GM18498 (cell line): ENCODE data around the gene BMP5.
A peak's percentile ranks its signal among the peaks of the same experiment; 100 is the strongest.

Experiments used
- ATAC-seq: cut with Tn5 transposase; IDR thresholded peaks from one replicate; pipeline ENCODE4 v1.9.1; 2021; ENCODE audit warnings: mild to moderate bottlenecking, moderate library complexity; ENCODE audit not compliant: unreplicated experiment

BMP5 gene

GRCh38 chr6:55874316-55874715 is 1.1 kb downstream of the BMP5 start:
- no peak for ATAC-seq

- no peak for ATAC-seq
Observed at GRCh38 chr6:55872866-55873265, 2.5 kb downstream of the BMP5 start.

DNA sequence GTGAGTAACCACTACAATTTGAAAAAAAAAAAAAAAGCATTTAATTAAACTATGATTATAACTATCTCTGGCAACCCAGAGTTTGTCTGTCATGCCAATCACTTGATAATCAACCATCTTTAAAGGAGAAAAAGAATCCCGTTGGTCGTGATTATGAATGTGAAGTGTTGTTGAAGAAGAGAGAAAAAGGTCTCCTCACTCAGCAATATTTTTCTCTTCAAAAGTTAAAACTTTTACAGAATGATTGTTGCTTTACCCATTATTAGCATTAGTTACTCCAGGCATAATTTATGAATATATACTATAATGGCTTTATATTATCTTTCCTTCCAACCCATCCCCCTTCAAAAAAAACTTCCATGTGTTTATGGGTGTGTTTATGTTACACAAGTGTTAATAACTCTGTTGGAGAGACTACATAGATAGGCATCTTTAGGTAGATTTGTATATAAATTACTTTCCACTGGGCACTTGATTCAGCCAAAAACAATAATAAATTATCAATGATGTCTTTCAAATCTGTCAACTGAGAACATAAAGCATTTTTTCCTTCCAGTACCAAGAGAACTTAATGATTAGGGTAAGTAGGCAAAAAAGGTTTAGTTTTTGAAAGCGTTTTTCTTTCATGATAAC is 5.1 kb downstream of the BMP5 start:
- ATAC-seq, result no peak

DNA sequence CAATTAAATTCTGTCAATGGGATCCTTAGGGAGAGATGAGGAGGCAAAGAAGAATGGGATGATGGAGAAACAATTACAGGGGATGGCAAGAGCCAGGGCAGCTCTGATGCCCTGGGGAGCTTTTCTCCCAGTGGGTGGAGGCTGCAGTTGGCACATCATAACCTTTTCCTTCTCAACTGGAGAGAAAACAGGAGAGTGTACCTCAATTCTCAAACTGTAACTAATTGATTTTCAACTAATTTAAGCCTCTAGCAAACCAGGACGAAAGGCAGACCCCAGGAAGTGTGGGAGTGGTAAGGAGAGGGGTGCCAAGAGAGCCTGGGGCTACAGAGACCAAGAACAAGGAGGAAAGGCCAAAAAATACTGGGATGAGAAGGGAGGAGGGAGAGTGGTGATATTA is 5.7 kb downstream of the BMP5 start:
- ATAC-seq, result no peak

DNA sequence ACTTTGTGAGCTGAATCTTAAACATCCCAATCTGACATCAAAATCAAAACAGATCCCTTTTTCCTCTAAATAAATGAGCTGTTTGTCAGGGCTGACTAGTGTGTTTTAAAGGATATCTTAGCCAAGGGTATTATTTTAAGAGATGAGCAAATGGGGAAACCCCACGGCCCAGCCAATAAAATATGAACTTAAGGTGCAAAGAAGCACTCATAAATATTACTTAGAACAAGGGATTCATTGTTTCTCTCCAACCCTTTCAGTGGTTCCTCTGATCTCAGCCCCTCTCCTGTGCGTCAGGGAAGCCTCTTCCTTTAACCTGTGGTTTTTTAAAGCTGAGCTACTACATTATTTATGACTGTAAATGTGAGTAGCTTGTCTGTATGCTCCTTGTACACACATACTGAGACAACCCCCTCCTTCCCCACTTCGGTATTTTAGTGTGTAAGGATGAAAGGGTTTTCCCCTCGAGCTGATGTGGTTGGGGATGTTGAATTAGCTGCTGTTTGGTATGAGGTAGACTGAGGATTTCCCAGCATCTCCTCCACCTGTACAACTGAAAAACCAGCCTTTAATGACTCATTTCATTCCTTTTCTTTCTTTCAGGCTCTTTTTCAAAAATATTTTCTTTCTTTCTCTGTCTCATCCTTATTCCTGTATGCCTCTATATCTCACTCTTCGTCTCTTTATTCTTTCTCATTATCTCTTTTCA is 6.5 kb downstream of the BMP5 start:
- ATAC-seq, result peak; percentile 90

- no peak for ATAC-seq
Observed at GRCh38 chr6:55868176-55868575, 7.2 kb downstream of the BMP5 start.

DNA sequence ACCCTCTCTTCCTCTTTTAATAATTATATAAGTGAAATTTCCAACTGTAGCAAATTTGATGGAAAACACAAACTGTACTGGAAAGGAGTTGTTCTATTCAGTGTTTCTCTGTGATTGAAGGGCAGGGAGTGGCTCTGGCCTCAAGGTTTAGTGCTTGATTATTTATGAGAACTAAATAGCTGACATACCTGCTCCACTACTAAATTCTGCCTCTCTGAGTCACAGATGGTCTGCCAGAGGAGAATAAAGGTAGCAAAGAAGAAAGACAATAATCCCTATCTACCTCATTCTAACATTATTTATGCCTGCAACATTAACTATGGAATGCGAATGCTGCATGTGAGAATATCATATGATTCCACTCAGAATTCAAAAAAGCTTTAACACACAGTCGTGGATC is 9.3 kb downstream of the BMP5 start:
- no peak for ATAC-seq

- no peak for ATAC-seq
Observed at GRCh38 chr6:55853008-55854001, 22.1 kb downstream of the BMP5 start.

GRCh38 chr6:55841341-55841740 is 34.0 kb downstream of the BMP5 start:
- no peak for ATAC-seq

DNA sequence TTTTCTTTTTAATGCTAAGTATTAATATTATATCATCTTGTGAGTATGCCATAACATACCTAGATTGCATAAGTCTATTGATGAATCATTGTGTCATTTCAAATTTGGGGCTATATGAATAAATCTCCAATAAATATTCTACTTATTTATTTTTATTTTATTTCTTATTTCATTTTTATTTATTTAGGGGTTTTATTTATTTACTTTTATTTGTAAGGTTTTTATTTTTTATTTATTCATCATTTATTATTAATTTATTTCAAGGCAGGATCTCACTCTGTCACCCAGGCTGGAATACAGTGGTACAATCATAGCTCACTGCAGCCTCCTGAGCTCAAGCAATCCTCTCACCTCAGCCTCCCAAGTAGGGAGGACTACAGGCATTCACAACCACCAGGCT is 36.3 kb downstream of the BMP5 start:
- no peak for ATAC-seq

- ATAC-seq, result no peak
Observed at GRCh38 chr6:55836945-55837344, 38.4 kb downstream of the BMP5 start.

DNA sequence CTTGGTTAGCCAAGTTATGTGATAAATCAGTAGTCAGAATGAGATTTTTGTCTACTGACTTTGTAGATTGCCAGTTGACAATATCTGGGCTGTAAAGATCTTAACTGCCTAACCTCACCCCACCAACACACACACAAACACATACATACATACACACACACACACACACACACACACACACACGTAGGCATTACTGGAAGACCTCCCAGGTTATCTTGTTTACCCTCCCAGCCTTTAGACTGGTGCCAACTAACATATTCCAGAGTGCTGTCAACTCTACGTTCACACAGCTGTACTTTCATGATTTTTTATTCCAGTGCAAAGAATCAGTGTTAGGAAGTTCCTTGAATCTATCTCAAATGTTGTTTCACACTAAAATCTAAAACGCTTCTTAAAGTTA is 38.9 kb downstream of the BMP5 start:
- no peak for ATAC-seq

- no peak for ATAC-seq
Observed at GRCh38 chr6:55835220-55835619, 40.2 kb downstream of the BMP5 start.

GRCh38 chr6:55833284-55833683 is 42.1 kb downstream of the BMP5 start:
- ATAC-seq, result peak; percentile 78

DNA sequence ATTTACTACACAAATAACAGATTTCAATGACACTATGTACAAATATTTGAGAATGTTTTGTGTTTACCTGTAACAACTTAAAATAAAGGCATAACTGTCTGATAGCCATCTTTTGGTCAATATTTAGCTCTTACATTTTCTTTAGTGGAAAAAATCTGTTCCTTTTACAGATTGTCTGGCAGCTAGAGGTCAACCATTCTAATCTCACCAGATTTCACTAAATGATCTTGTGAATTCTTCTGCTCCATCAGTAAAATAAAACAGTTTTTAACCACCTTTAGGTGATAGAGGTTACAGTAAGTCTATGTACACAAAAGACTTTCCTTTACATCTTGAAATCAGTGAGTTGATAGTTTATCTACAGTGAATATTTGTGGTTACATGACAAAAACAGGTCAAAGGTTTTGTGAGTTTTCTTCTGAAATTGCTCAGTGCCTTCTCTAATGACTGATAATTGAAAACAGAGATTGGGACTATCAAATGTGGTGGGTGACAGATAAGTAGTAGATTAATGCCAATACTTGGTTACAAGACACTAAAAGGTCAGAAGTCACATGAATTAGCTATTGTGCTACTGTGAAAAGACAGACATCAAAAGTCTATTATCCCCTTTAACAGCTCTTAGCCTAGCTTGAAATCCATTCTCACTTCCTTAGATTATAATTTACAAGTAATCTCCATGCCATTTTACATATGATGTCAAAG is 47.4 kb downstream of the BMP5 start:
- ATAC-seq, result no peak

GRCh38 chr6:55826941-55827340 is 48.4 kb downstream of the BMP5 start:
- no peak for ATAC-seq

DNA sequence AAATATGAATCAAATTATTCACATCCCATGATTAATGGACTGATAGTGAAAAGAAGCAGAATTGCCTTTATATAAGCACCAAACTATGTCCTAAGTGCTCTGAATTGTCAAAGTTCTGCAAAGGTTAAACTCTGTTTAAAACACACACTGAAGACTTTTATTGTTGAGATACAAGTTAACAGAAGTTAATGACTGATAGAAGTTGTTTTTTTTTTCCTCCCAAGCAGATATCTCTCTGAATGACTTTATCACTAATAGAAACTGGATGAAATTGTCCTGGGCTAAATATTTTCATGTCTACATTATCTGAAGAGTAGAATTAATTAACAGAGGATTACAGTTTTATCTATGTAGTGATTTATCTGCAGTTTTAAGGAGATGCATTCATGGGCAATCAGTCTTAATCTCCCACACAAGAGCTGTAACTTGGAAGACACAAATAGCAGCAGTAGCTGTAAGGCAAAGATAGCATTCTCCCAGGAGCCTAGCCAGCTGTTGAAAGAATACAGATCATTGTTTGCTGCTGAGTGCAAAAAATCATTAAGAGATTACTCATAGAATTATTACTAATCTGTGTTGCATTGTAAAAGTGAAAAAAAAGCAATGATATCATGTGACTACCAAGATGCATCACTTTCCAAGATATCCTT is 49.9 kb downstream of the BMP5 start:
- no peak for ATAC-seq

GRCh38 chr6:55822815-55823214 is 52.6 kb downstream of the BMP5 start:
- no peak for ATAC-seq

DNA sequence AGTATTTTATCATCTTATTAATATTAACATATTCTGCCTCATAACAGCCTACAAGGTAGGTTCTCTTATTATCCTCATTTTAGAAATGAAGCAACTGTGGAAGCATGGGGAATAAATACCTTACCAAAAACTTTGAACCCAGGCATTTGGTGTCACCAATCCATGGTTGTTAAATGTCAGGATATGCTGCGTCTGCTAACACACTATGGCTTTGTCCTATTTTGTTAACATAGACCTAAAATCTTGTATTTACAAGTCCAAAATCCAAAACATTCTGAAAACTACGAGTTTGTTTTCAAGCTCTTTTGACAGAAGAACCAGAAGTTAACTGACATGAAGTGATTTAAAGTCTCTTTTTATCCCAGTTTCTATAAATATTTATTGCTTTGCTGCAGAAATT is 53.4 kb downstream of the BMP5 start:
- ATAC-seq, result no peak

DNA sequence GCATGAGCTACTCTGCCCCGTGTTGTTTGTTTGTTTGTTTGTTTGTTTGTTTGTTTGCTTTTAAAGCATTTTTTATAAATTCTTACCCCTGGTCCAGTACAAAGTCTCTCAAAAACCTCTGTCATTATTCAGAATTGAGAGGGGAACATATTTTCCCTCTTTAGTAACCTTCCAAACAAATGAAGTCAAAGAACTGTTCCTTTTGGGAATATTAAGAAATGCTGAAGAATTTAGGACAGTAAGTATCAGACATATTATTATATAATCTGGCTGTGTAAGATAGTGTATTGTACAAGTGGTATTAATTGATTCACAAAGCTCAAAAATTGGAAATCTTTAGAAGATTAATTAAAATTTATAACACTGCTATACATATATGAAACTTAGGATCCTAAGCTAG is 54.7 kb downstream of the BMP5 start:
- no peak for ATAC-seq

DNA sequence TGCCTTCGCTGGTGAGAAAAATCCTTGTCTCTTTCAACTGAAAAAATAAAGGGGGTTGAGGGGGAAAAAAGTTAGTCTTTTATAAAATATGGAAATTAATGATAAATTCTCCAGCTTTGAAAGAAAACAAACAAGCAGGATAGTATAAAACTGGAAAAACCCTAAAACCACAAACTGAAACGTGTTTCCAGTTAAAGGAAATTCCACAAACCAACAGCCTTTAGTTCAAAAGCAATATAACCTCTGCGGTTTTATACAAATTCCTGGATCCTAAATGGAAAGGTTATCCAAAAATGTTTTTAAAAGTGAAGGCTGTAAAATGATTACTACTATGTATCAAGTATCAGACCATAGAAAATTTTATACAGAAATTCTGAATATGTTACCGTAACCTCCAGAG is 55.6 kb downstream of the BMP5 start:
- ATAC-seq, result no peak
